Right cardiac atrium (tissue), 5 donors: ENCODE results near the gene CUBN. TPM values are rescaled to one million over a fixed set of nuclear protein-coding genes. Genes with fewer than 3 reads are reported as not detected.
A peak's percentile ranks its signal among the peaks of the same experiment; 100 is the strongest.

Experiments used
- ATAC-seq, 2 donors: fragments of 200-7000 bp; cut with Tn5 transposase; one replicate each; pipeline versions ENCODE4 v1.8.0 to v1.9.1; 2020; ENCODE audit warnings: moderate library complexity in 2 of 2, mild to moderate bottlenecking in 1 of 2
- DNase-seq, 3 donors: peaks; one replicate each; pipeline ENCODE4 v3.0.0-alpha.2; 2020
- H3K27ac ChIP-seq: one replicate; pipeline ENCODE4 v1.5.1; 2013; ENCODE audit warnings: mild to moderate bottlenecking, low read length, control low read depth, moderate library complexity
- H3K27me3 ChIP-seq: one replicate; pipeline ENCODE4 v1.6.1; 2013; ENCODE audit not compliant: control insufficient read depth, insufficient read depth
- H3K4me1 ChIP-seq: one replicate; pipeline ENCODE4 v1.6.1; 2013; ENCODE audit warnings: low read length; ENCODE audit not compliant: control insufficient read depth, insufficient read depth
- H3K4me3 ChIP-seq: one replicate; pipeline ENCODE4 v1.5.1; 2013; ENCODE audit warnings: low read length, control low read depth
- H3K9me3 ChIP-seq: one replicate; pipeline ENCODE4 v1.6.1; 2013; ENCODE audit warnings: low read length; ENCODE audit not compliant: control insufficient read depth
- WGBS: extraction: QIAGEN DNeasy Blood & Tissue Kit; methylation state at CpG from one replicate; pipeline ENCODE4 v1.1.7; 2013; 5-methylcytosine and 5-hydroxymethylcytosine counted together
- intact Hi-C, 4 donors: fragments of 100-400 bp; cut with DNase I; formaldehyde crosslinking; loops; one replicate each; pipeline versions ENCODE4 v1.11.0 to v1.14.0; 2022 to 2023
- polyA plus RNA-seq: library from polyadenylated mRNA; stranded (reverse); fragments of 200-250 nt; gene quantifications from one replicate; pipeline ENCODE4 v1.2.3, GENCODE V29; 2013
- total RNA-seq, 4 donors: library from RNA; stranded (reverse); fragmentation: NEBNext Ultra II Directional; extraction: Animal tissue kit (Norgen Biotek cat#: 25700); gene quantifications; one replicate each; pipeline ENCODE4 v1.2.1, GENCODE V29; 2021
- donor health status: healthy with polysubstance abuse.
- donor health status: DM: no; HTN: yes; CAD: no.
- donor health status: DM: no; HTN: no; CAD: no.
- donor health status: DM: no; HTN: yes; CAD: no; lungs with severe emphysema.
- donor health status: DM: yes; HTN: yes; CAD: no.

CUBN gene
- total and polyA plus RNA-seq, 5 donors: 0.41 to 1.3 (median 0.91) TPM

GRCh38 chr10:16954280-16955030 is 175.2 kb downstream of the CUBN start:
- no peaks in the 10 kb centered on the region for H3K9me3 ChIP-seq
- no peak overlapping the region for H3K27ac ChIP-seq
- no peak overlapping the region for H3K4me3 ChIP-seq
- intact Hi-C loops: no loop called here
- 43% methylated on average over 13 of the region's 13 CpGs for WGBS
- no peaks in the 10 kb centered on the region for H3K27me3 ChIP-seq
- DNase-seq (peak in 2 of 3 donors; percentile 50 to 56), ATAC-seq (peak; percentile 55 to 62)
- H3K4me1 ChIP-seq: peaks cover 4% of the 10 kb centered on the region

- WGBS: 94% methylated on average over 5 of the region's 5 CpGs
- no peak overlapping the region for H3K27ac ChIP-seq
Observed at GRCh38 chr10:16953270-16953669, 176.3 kb downstream of the CUBN start.

GRCh38 chr10:16952610-16953009 is 177.0 kb downstream of the CUBN start:
- ATAC-seq (no peak), DNase-seq (no peak)
- WGBS: 78% methylated on average over 5 of the region's 5 CpGs
- peak overlapping the region; percentile 59 for H3K27ac ChIP-seq
- H3K27me3 ChIP-seq: no peaks in the 10 kb centered on the region
- peaks cover 4% of the 10 kb centered on the region for H3K4me1 ChIP-seq
- intact Hi-C loops: no loop called here
- H3K4me3 ChIP-seq: no peak overlapping the region
- H3K9me3 ChIP-seq: no peaks in the 10 kb centered on the region

More at GRCh38 chr10:16953270-16953669, 176.3 kb downstream of the CUBN start:
- H3K9me3 ChIP-seq: no peaks in the 10 kb centered on the region
- no peaks in the 10 kb centered on the region for H3K27me3 ChIP-seq
- intact Hi-C loops: no loop called here
- DNase-seq (no peak), ATAC-seq (no peak)
- peaks cover 4% of the 10 kb centered on the region for H3K4me1 ChIP-seq
- no peak overlapping the region for H3K4me3 ChIP-seq

- ATAC-seq: peak in 1 of 2 donors; percentile 47
- H3K27ac ChIP-seq: peak overlapping the region; percentile 42
- no peaks in the 10 kb centered on the region for H3K9me3 ChIP-seq
- H3K4me1 ChIP-seq: peaks cover 4% of the 10 kb centered on the region
- no peak overlapping the region for H3K4me3 ChIP-seq
- DNase-seq: no peak
- H3K27me3 ChIP-seq: no peaks in the 10 kb centered on the region
- intact Hi-C loops: no loop called here
- 31% methylated on average over 5 of the region's 5 CpGs for WGBS
Observed at GRCh38 chr10:16952080-16952479, 177.5 kb downstream of the CUBN start.

GRCh38 chr10:16950656-16951601 is 178.7 kb downstream of the CUBN start:
- Histone ChIP-seq H3K9me3 (no peaks in the 10 kb centered on the region), H3K4me3 (no peak overlapping the region), H3K27me3 (no peaks in the 10 kb centered on the region), H3K27ac (no peak overlapping the region), H3K4me1 (peaks cover 4% of the 10 kb centered on the region)
- 40% methylated on average over 8 of the region's 8 CpGs for WGBS
- DNase-seq (peak in 1 of 3 donors; percentile 60), ATAC-seq (peak; percentile 55 to 66)
- intact Hi-C loops: no loop called here

GRCh38 chr10:16949816-16950215 is 179.8 kb downstream of the CUBN start:
- 71% methylated on average over 11 of the region's 11 CpGs for WGBS
- Histone ChIP-seq H3K4me3 (no peak overlapping the region), H3K27ac (no peak overlapping the region), H3K9me3 (no peaks in the 10 kb centered on the region), H3K4me1 (peaks cover 4% of the 10 kb centered on the region), H3K27me3 (no peaks in the 10 kb centered on the region)
- no peak for ATAC-seq
- DNase-seq: no peak
- intact Hi-C loops: loop anchor here in 1 of 4 donors (5.0 kb wide), 1 partner anchor 32 kb away; no protein-coding TSS in a partner anchor

GRCh38 chr10:16948361-16948760 is 181.2 kb downstream of the CUBN start:
- Histone ChIP-seq H3K4me3 (no peak overlapping the region), H3K27ac (no peak overlapping the region), H3K27me3 (no peaks in the 10 kb centered on the region), H3K4me1 (no peaks in the 10 kb centered on the region), H3K9me3 (no peaks in the 10 kb centered on the region)
- no peak for ATAC-seq
- WGBS: 95% methylated on average over 12 of the region's 12 CpGs
- intact Hi-C loops: loop anchor here in 1 of 4 donors (5.0 kb wide), 1 partner anchor 34 kb away; no protein-coding TSS in a partner anchor
- no peak for DNase-seq

GRCh38 chr10:16947069-16947468 is 182.5 kb downstream of the CUBN start:
- Histone ChIP-seq H3K27ac (no peak overlapping the region), H3K9me3 (no peaks in the 10 kb centered on the region), H3K4me3 (no peak overlapping the region), H3K27me3 (no peaks in the 10 kb centered on the region), H3K4me1 (no peaks in the 10 kb centered on the region)
- no peak for DNase-seq
- intact Hi-C loops: loop anchor here in 1 of 4 donors (5.0 kb wide), 1 partner anchor 35 kb away; no protein-coding TSS in a partner anchor
- 80% methylated on average over 5 of the region's 5 CpGs for WGBS
- ATAC-seq: no peak

GRCh38 chr10:16945593-16945992 is 184.0 kb downstream of the CUBN start:
- 62% methylated on average over 4 of the region's 4 CpGs for WGBS
- intact Hi-C loops: loop anchor here in 1 of 4 donors (5.0 kb wide), 1 partner anchor 37 kb away; no protein-coding TSS in a partner anchor
- Histone ChIP-seq H3K9me3 (no peaks in the 10 kb centered on the region), H3K4me3 (no peak overlapping the region), H3K27me3 (no peaks in the 10 kb centered on the region), H3K27ac (no peak overlapping the region), H3K4me1 (no peaks in the 10 kb centered on the region)
- no peak for DNase-seq
- ATAC-seq: no peak

- DNase-seq (no peak), ATAC-seq (no peak)
- Histone ChIP-seq H3K27ac (no peak overlapping the region), H3K27me3 (no peaks in the 10 kb centered on the region), H3K9me3 (no peaks in the 10 kb centered on the region), H3K4me1 (no peaks in the 10 kb centered on the region), H3K4me3 (no peak overlapping the region)
- intact Hi-C loops: loop anchor here in 1 of 4 donors (5.0 kb wide), 1 partner anchor 37 kb away; no protein-coding TSS in a partner anchor
- WGBS: 76% methylated on average over 1 of the region's 1 CpG
Observed at GRCh38 chr10:16944986-16945385, 184.6 kb downstream of the CUBN start.

- DNase-seq: no peak
- 43% methylated on average over 4 of the region's 4 CpGs for WGBS
- ATAC-seq: peak; percentile 44 to 64
- Histone ChIP-seq H3K4me3 (no peak overlapping the region), H3K9me3 (no peaks in the 10 kb centered on the region), H3K27me3 (no peaks in the 10 kb centered on the region), H3K4me1 (no peaks in the 10 kb centered on the region), H3K27ac (no peak overlapping the region)
- intact Hi-C loops: no loop called here
Observed at GRCh38 chr10:16944402-16944801, 185.2 kb downstream of the CUBN start.
